K562 (cell line): Measurements from ENCODE around the gene ZNF260. TPM values are rescaled to one million over a fixed set of nuclear protein-coding genes. Genes with fewer than 3 reads are reported as not detected.

Experiments used
- BRD4 ChIP-seq: fragments of 200-600 bp; sonication (generic); IDR thresholded peaks from 2 replicates; pipeline ENCODE4 v1.6.1; 2017; ENCODE audit warnings: inconsistent platforms
- C11orf30 ChIP-seq: fragments of 450-650 bp; IDR thresholded peaks from 2 replicates; pipeline ENCODE4 v1.6.1; 2016; ENCODE audit warnings: low read depth, mild to moderate bottlenecking
- CREB1 ChIP-seq, 2 experiments: sonication (generic) in 1 of 2; formaldehyde crosslinking in 1 of 2; IDR thresholded peaks; 2 replicates each; pipeline versions ENCODE4 v1.6.1 to v1.8.0; 2012 to 2022; ENCODE audit warnings: inconsistent platforms in 1 of 2, mild to moderate bottlenecking in 1 of 2, missing genetic modification reagents in 1 of 2, moderate library complexity in 1 of 2
- CREB3L1 ChIP-seq: fragments of 450-650 bp; IDR thresholded peaks from 2 replicates; pipeline ENCODE4 v1.6.1; 2014; ENCODE audit warnings: low read depth, mild to moderate bottlenecking, moderate library complexity, borderline replicate concordance
- FOXP1 ChIP-seq: sonication (generic); formaldehyde crosslinking; IDR thresholded peaks from 2 replicates; pipeline ENCODE4 v1.8.0; 2022; ENCODE audit warnings: mild to moderate bottlenecking, missing genetic modification reagents
- HMBOX1 ChIP-seq: sonication (generic); IDR thresholded peaks from 2 replicates; pipeline ENCODE4 v1.6.1; 2016
- PHF8 ChIP-seq: fragments of 200-600 bp; sonication (generic); IDR thresholded peaks from 2 replicates; pipeline ENCODE4 v1.6.1; 2012; ENCODE audit warnings: mixed run types, mild to moderate bottlenecking, inconsistent platforms, low read length, moderate library complexity, borderline replicate concordance
- POLR2B ChIP-seq: fragments of 450-650 bp; IDR thresholded peaks from 2 replicates; pipeline ENCODE4 v1.6.1; 2018; ENCODE audit warnings: low read depth; ENCODE audit not compliant: partially characterized antibody
- PYGO2 ChIP-seq: fragments of 450-650 bp; IDR thresholded peaks from 2 replicates; pipeline ENCODE4 v1.6.1; 2016; ENCODE audit warnings: mild to moderate bottlenecking, missing genetic modification characterization, moderate library complexity, missing compliant biosample characterization
- RBFOX2 ChIP-seq: fragments of 200-400 bp; formaldehyde crosslinking; IDR thresholded peaks from 2 replicates; pipeline ENCODE4 v1.6.1; 2017; ENCODE audit warnings: low read depth, mild to moderate bottlenecking, low read length, moderate library complexity
- SRSF1 ChIP-seq: fragments of 200-400 bp; formaldehyde crosslinking; IDR thresholded peaks from 2 replicates; pipeline ENCODE4 v1.6.1; 2017; ENCODE audit warnings: mild to moderate bottlenecking, low read depth, low read length, moderate library complexity
- TBL1XR1 ChIP-seq, 2 experiments: IDR thresholded peaks; 2 replicates each; pipeline ENCODE4 v1.6.1; 2012; ENCODE audit warnings: improper control_type of control experiment in 2 of 2, low read length in 2 of 2, mild to moderate bottlenecking in 1 of 2
- TEAD4 ChIP-seq, 2 experiments: sonication (generic) in 1 of 2; formaldehyde crosslinking in 1 of 2; IDR thresholded peaks; 2 replicates each; pipeline versions ENCODE4 v1.6.1 to v1.8.0; 2012 to 2022; ENCODE audit warnings: borderline replicate concordance in 1 of 2, inconsistent platforms in 1 of 2, low read length in 1 of 2, mild to moderate bottlenecking in 1 of 2, missing genetic modification reagents in 1 of 2
- THAP12 ChIP-seq: fragments of 250-450 bp; sonication (Bioruptor Pico); IDR thresholded peaks from 2 replicates; pipeline ENCODE4 v1.9.0; 2021; ENCODE audit warnings: mild to moderate bottlenecking, inconsistent platforms
- ZBTB49 ChIP-seq: sonication (generic); formaldehyde crosslinking; IDR thresholded peaks from 2 replicates; pipeline ENCODE4 v1.8.0; 2022; ENCODE audit warnings: missing genetic modification reagents, mild to moderate bottlenecking, borderline replicate concordance
- ZNF143 ChIP-seq: sonication (generic); formaldehyde crosslinking; IDR thresholded peaks from 2 replicates; pipeline ENCODE4 v1.9.0; 2022; ENCODE audit warnings: mild to moderate bottlenecking, missing genetic modification reagents
- polyA plus RNA-seq, 8 experiments: library from polyadenylated mRNA; depleted of rRNA in 4 of 8; stranded (reverse) in 5 of 8; unstranded in 3 of 8; fragments of >200 nt; fragmentation: Nextera tagmentation in 2 of 8; fragmentation: Illumina TruSeq in 1 of 8; extraction: Ambion mirVana in 2 of 8; extraction: Trizol in 1 of 8; gene quantifications; 2 replicates each; pipeline versions ENCODE4 v1.2.1 to v1.2.3, GENCODE V29; 2011 to 2014; ENCODE audit warnings: inconsistent platforms in 1 of 8, missing spikeins in 1 of 8
- total RNA-seq, 7 experiments: library from RNA; depleted of rRNA in 6 of 7; stranded (reverse); fragments of >200 nt in 6 of 7; fragmentation: Illumina TruSeq in 2 of 7; extraction: Trizol in 2 of 7; gene quantifications; 2 replicates each; pipeline versions ENCODE4 v1.2.1 to v1.2.3, GENCODE V29; 2011 to 2021; ENCODE audit warnings: low replicate concordance in 1 of 7

ZNF260 gene
- total and polyA plus RNA-seq, 9 of the 15 experiments (the other 6 are each of a cell fraction or from before 2014, with no cell fraction given) = 2.6 to 16.6 (median 5.8) TPM

- TF ChIP-seq HMBOX1 (no peak), CREB3L1 (peak; percentile 92), TEAD4 (IDR thresholded peaks at IDR 0.05; ENCODE audit: low read length) (no peak), TEAD4 (CRISPR knock-in tag; IDR thresholded peaks at IDR 0.05; ENCODE audit: borderline replicate concordance) (no peak), THAP12 (CRISPR knock-in tag) (no peak), POLR2B (peak; percentile 73), ZBTB49 (CRISPR knock-in tag) (no peak), TBL1XR1 (IDR thresholded peaks at IDR 0.05; ENCODE audit: low read length in 2 of 2) (0 out of 4 replicates have a peak, but pooled peaks of 1 of the 2 experiments have one; percentile 35), PYGO2 (tag) (no peak), RBFOX2 (peak; percentile 91), SRSF1 (no peak), CREB1 (IDR thresholded peaks at IDR 0.05) (peak; percentile 84), CREB1 (CRISPR knock-in tag; IDR thresholded peaks at IDR 0.05) (peak; percentile 64), ZNF143 (CRISPR knock-in tag) (peak; percentile 90), PHF8 (peak; percentile 92), BRD4 (0 out of 2 replicates have a peak, but pooled peaks have one; percentile 60), C11orf30 (peak; percentile 81), FOXP1 (CRISPR knock-in tag) (no peak)
These were observed at the start of gene ZNF260 (continued) for GRCh38 chr19:36528194-36528920.
